GM23338 (cell line): ENCODE measurements around the gene GNB5. TPM values are rescaled to one million over a fixed set of nuclear protein-coding genes. Genes with fewer than 3 reads are reported as not detected.

Source experiments
- ATAC-seq: fragments of 200-7000 bp; cut with Tn5 transposase; 3 replicates; pipeline ENCODE4 v1.9.1; 2020
- DNase-seq: peaks from one replicate; pipeline ENCODE4 v3.0.0-alpha.2; 2015; ENCODE audit warnings: low spot score
- H2AFZ ChIP-seq: fragments of 200-600 bp; sonication (generic); 2 replicates; pipeline ENCODE4 v1.8.0; 2016; ENCODE audit warnings: antibody characterized with exemption, mild to moderate bottlenecking, moderate library complexity
- H3F3A ChIP-seq: fragments of 200-600 bp; sonication (generic); replicated peaks from 2 replicates; pipeline ENCODE4 v1.8.0; 2017; ENCODE audit warnings: antibody characterized with exemption, mixed run types, low read depth
- H3K27ac ChIP-seq: fragments of 200-600 bp; sonication (generic); 2 replicates; pipeline ENCODE4 v1.6.1; 2016; ENCODE audit warnings: low read depth
- H3K27me3 ChIP-seq: fragments of 200-600 bp; sonication (generic); 2 replicates; pipeline ENCODE4 v1.8.0; 2016; ENCODE audit warnings: mild to moderate bottlenecking, mixed run types, moderate library complexity; ENCODE audit not compliant: insufficient read depth
- H3K36me3 ChIP-seq: fragments of 200-600 bp; sonication (generic); 2 replicates; pipeline ENCODE4 v1.8.0; 2016; ENCODE audit warnings: mild to moderate bottlenecking; ENCODE audit not compliant: insufficient read depth
- H3K4me1 ChIP-seq: fragments of 200-600 bp; sonication (generic); 2 replicates; pipeline ENCODE4 v1.8.0; 2016; ENCODE audit warnings: mild to moderate bottlenecking, moderate library complexity; ENCODE audit not compliant: insufficient read depth
- H3K4me2 ChIP-seq: fragments of 200-600 bp; sonication (generic); 2 replicates; pipeline ENCODE4 v1.7.1; 2017; ENCODE audit warnings: mixed run types
- H3K4me3 ChIP-seq: fragments of 200-600 bp; sonication (generic); 2 replicates; pipeline ENCODE4 v1.6.1; 2016; ENCODE audit warnings: mixed run types
- H3K79me2 ChIP-seq: fragments of 200-600 bp; sonication (generic); replicated peaks from 2 replicates; pipeline ENCODE4 v1.8.0; 2017; ENCODE audit warnings: mild to moderate bottlenecking; ENCODE audit not compliant: insufficient read depth
- H3K9me2 ChIP-seq: fragments of 200-600 bp; sonication (generic); 2 replicates; pipeline ENCODE4 v1.8.0; 2017; ENCODE audit not compliant: insufficient read depth
- H4K20me1 ChIP-seq: fragments of 200-600 bp; sonication (generic); replicated peaks from 2 replicates; pipeline ENCODE4 v1.8.0; 2017; ENCODE audit warnings: mild to moderate bottlenecking; ENCODE audit not compliant: insufficient read depth
- H3K27ac Mint-ChIP-seq: 2 replicates; pipeline ENCODE4 v1.8.0; 2020; ENCODE audit warnings: inconsistent platforms, mild to moderate bottlenecking, moderate library complexity, mixed read lengths
- H3K27me3 Mint-ChIP-seq: 3 replicates; pipeline ENCODE4 v1.8.0; 2022; ENCODE audit warnings: low read depth, mild to moderate bottlenecking, moderate library complexity, mixed read lengths, inconsistent platforms; ENCODE audit not compliant: insufficient read depth, poor library complexity
- H3K36me3 Mint-ChIP-seq: 3 replicates; pipeline ENCODE4 v1.8.0; 2021; ENCODE audit warnings: low read depth, mild to moderate bottlenecking, inconsistent platforms, moderate library complexity, mixed read lengths
- H3K4me1 Mint-ChIP-seq: 3 replicates; pipeline ENCODE4 v1.8.0; 2020; ENCODE audit warnings: mild to moderate bottlenecking, inconsistent platforms, mixed read lengths
- H3K4me3 Mint-ChIP-seq: 3 replicates; pipeline ENCODE4 v1.8.0; 2021; ENCODE audit warnings: moderate library complexity, mild to moderate bottlenecking, inconsistent platforms, mixed read lengths
- H3K9me3 Mint-ChIP-seq: 3 replicates; pipeline ENCODE4 v1.8.0; 2020; ENCODE audit warnings: moderate library complexity, mild to moderate bottlenecking, inconsistent platforms, mixed read lengths
- CREB1 ChIP-seq: fragments of 250-450 bp; sonication (Bioruptor Pico); IDR thresholded peaks from 2 replicates; pipeline ENCODE4 v1.5.0; 2020; ENCODE audit warnings: low read depth, mild to moderate bottlenecking, moderate library complexity
- CTCF ChIP-seq, 2 experiments: fragments of 200-600 bp in 1 of 2; sonication (generic) in 1 of 2; conservative IDR thresholded peaks; 2 replicates each; pipeline versions ENCODE4 v1.5.1 to v1.6.1; 2016 to 2017; ENCODE audit warnings: antibody characterized with exemption in 2 of 2, low read depth in 2 of 2, mild to moderate bottlenecking in 2 of 2, moderate library complexity in 1 of 2
- ETS1 ChIP-seq: IDR thresholded peaks from 2 replicates; pipeline ENCODE4 v1.6.1; 2016; ENCODE audit warnings: antibody characterized with exemption
- EZH2 ChIP-seq: fragments of 200-600 bp; sonication (generic); IDR thresholded peaks from one replicate; pipeline ENCODE4 v1.8.0; 2017; ENCODE audit warnings: antibody characterized with exemption, mild to moderate bottlenecking, low read depth; ENCODE audit not compliant: unreplicated experiment
- JUNB ChIP-seq: IDR thresholded peaks from one replicate; pipeline ENCODE4 v1.6.1; 2016; ENCODE audit warnings: antibody characterized with exemption; ENCODE audit not compliant: unreplicated experiment
- NANOG ChIP-seq: IDR thresholded peaks from 2 replicates; pipeline ENCODE4 v1.6.1; 2016; ENCODE audit warnings: antibody characterized with exemption, borderline replicate concordance
- POLR2AphosphoS5 ChIP-seq: IDR thresholded peaks from 2 replicates; pipeline ENCODE4 v1.6.1; 2016; ENCODE audit warnings: antibody characterized with exemption, low read depth
- STAT1 ChIP-seq: IDR thresholded peaks from one replicate; pipeline ENCODE4 v1.6.1; 2016; ENCODE audit warnings: antibody characterized with exemption; ENCODE audit not compliant: unreplicated experiment
- ZNF114 ChIP-seq: fragments of 250-450 bp; sonication (Bioruptor Pico); IDR thresholded peaks from 2 replicates; pipeline ENCODE4 v1.5.0; 2020; ENCODE audit warnings: mild to moderate bottlenecking, moderate library complexity
- ZNF331 ChIP-seq: fragments of 250-450 bp; sonication (Bioruptor Pico); IDR thresholded peaks from 2 replicates; pipeline ENCODE4 v1.5.0; 2020; ENCODE audit warnings: low read depth, mild to moderate bottlenecking, moderate library complexity
- ZNF462 ChIP-seq: fragments of 250-450 bp; sonication (Bioruptor Pico); IDR thresholded peaks from 2 replicates; pipeline ENCODE4 v1.5.0; 2020; ENCODE audit warnings: mild to moderate bottlenecking, moderate library complexity
- polyA plus RNA-seq: library from polyadenylated mRNA; unstranded; fragments of >200 nt; fragmentation: Nextera tagmentation; extraction: Ambion mirVana; gene quantifications from 2 replicates; pipeline ENCODE4 v1.2.1, GENCODE V29; 2016
- total RNA-seq: library from RNA; depleted of rRNA; stranded (reverse); fragments of >200 nt; shearing (Covaris generic); gene quantifications from 2 replicates; pipeline ENCODE4 v1.2.3, GENCODE V29; 2014

GNB5 gene
- total and polyA plus RNA-seq, 2 experiments from 2014 or later: 23.0 to 40.8 TPM

- TF ChIP-seq EZH2 (no peak), ZNF114 (no peak), STAT1 (no peak), ETS1 (no peak), CREB1 (CRISPR knock-in tag) (no peak), ZNF331 (CRISPR knock-in tag) (no peak), CTCF (conservative IDR thresholded peaks at IDR 0.05; ENCODE audit: low read depth in 2 of 2) (no peak), NANOG (no peak)
These were observed 57.5 kb downstream of the GNB5 start (continued) for GRCh38 chr15:52133510-52134220.

GRCh38 chr15:52132066-52132465 is 59.1 kb downstream of the GNB5 start:
- no peak for ATAC-seq
- Histone ChIP-seq H4K20me1 (no peaks in the 10 kb centered on the region), H3K79me2 (no peaks in the 10 kb centered on the region), H3F3A (no peaks in the 10 kb centered on the region), H3K4me2 (no peak overlapping the region), H3K36me3 (peaks cover 4% of the 10 kb centered on the region; the same call in 1 of the 2 replicates), H2AFZ (no peak overlapping the region), H3K4me3 (no peak overlapping the region), H3K4me1 (no peaks in the 10 kb centered on the region), H3K27me3 (no peaks in the 10 kb centered on the region), H3K27ac (no peak overlapping the region), H3K9me2 (no peaks in the 10 kb centered on the region)
- H3K4me3 Mint-ChIP-seq: no peak overlapping the region
- DNase-seq: no peak
- no peaks in the 10 kb centered on the region for H3K4me1 Mint-ChIP-seq
- peaks cover 12% of the 10 kb centered on the region for H3K36me3 Mint-ChIP-seq
- no peaks in the 10 kb centered on the region for H3K9me3 Mint-ChIP-seq
- H3K27ac Mint-ChIP-seq: no peak overlapping the region
- H3K27me3 Mint-ChIP-seq: peaks cover 2% of the 10 kb centered on the region
- TF ChIP-seq POLR2AphosphoS5 (no peak), ZNF114 (no peak), CREB1 (CRISPR knock-in tag) (no peak), ZNF462 (CRISPR knock-in tag) (no peak), JUNB (no peak), CTCF (conservative IDR thresholded peaks at IDR 0.05; ENCODE audit: low read depth in 2 of 2) (no peak), ETS1 (no peak), STAT1 (no peak), NANOG (no peak), ZNF331 (CRISPR knock-in tag) (no peak), EZH2 (no peak)
